Spleen (tissue), 11 donors: ENCODE data around the gene ARMC3. TPM values are rescaled to one million over a fixed set of nuclear protein-coding genes. Genes with fewer than 3 reads are reported as not detected.

Source experiments
- DNase-seq: peaks from one replicate; pipeline ENCODE4 v3.0.0-alpha.2; 2020
- H3K27ac ChIP-seq, 8 donors: fragments of 200-600 bp; sonication (generic) in 7 of 8; 1 replicate in 4 of 8; 2 replicates in 4 of 8; pipeline versions ENCODE4 v1.5.0 to v1.8.0; 2016 to 2021; ENCODE audit warnings: inconsistent platforms in 4 of 8, mild to moderate bottlenecking in 4 of 8, moderate library complexity in 1 of 8
- H3K27me3 ChIP-seq, 7 donors: fragments of 200-600 bp; sonication (generic) in 6 of 7; replicated peaks in 1 of 7; 1 replicate in 4 of 7; 2 replicates in 3 of 7; pipeline versions ENCODE4 v1.5.0 to v1.8.0; 2016 to 2021; ENCODE audit warnings: inconsistent platforms in 3 of 7, mild to moderate bottlenecking in 1 of 7
- H3K36me3 ChIP-seq, 6 donors: fragments of 200-600 bp; sonication (generic) in 5 of 6; 1 replicate in 4 of 6; 2 replicates in 2 of 6; pipeline versions ENCODE4 v1.5.0 to v1.8.0; 2016 to 2021; ENCODE audit warnings: inconsistent platforms in 2 of 6
- H3K4me1 ChIP-seq, 6 donors: fragments of 200-600 bp; sonication (generic) in 5 of 6; 1 replicate in 3 of 6; 2 replicates in 3 of 6; pipeline versions ENCODE4 v1.5.0 to v1.8.0; 2016 to 2021; ENCODE audit warnings: inconsistent platforms in 3 of 6
- H3K4me3 ChIP-seq, 8 donors: fragments of 200-600 bp; sonication (generic) in 7 of 8; 1 replicate in 4 of 8; 2 replicates in 4 of 8; pipeline versions ENCODE4 v1.5.0 to v1.8.0; 2016 to 2021; ENCODE audit warnings: inconsistent platforms in 4 of 8, mild to moderate bottlenecking in 4 of 8, moderate library complexity in 2 of 8
- H3K9me3 ChIP-seq, 8 donors: fragments of 200-600 bp; sonication (generic) in 7 of 8; 1 replicate in 4 of 8; 2 replicates in 4 of 8; pipeline versions ENCODE4 v1.5.0 to v1.8.0; 2016 to 2021; ENCODE audit warnings: inconsistent platforms in 4 of 8
- POLR2A ChIP-seq, 3 donors: fragments of 450-650 bp; IDR thresholded peaks; one replicate each; pipeline ENCODE4 v1.5.1; 2017; ENCODE audit warnings: antibody characterized with exemption in 3 of 3, mild to moderate bottlenecking in 1 of 3
- POLR2AphosphoS5 ChIP-seq, 3 donors: sonication (generic); formaldehyde crosslinking; IDR thresholded peaks; one replicate each; pipeline ENCODE4 v1.5.1; 2017; ENCODE audit warnings: antibody characterized with exemption in 3 of 3
- WGBS, 5 donors: extraction: QIAGEN DNeasy Blood & Tissue Kit in 3 of 5; methylation state at CpG; one replicate each; pipeline versions ENCODE4 v1.1.5 to v1.1.7; 2013 to 2018; 5-methylcytosine and 5-hydroxymethylcytosine counted together
- intact Hi-C: fragments of 100-400 bp; cut with DNase I; formaldehyde crosslinking; loops from one replicate; pipeline ENCODE4 v1.15.0; 2023; ENCODE audit warnings: low total_unique reads
- polyA plus RNA-seq, 3 donors: library from polyadenylated mRNA; stranded (reverse); fragments of 200-250 nt; gene quantifications; one replicate each; pipeline ENCODE4 v1.2.1, GENCODE V29; 2013
- total RNA-seq, 7 donors: library from RNA; depleted of rRNA in 3 of 7; stranded (reverse); fragments of >200 nt in 3 of 7; fragmentation: NEBNext Ultra II Directional in 4 of 7; extraction: Animal tissue kit (Norgen Biotek cat#: 25700) in 4 of 7; gene quantifications; one replicate each; pipeline versions ENCODE4 v1.1.0 to v1.2.1, GENCODE V29; 2016 to 2021
- TF ChIP-seq, protein P1 (sequence below), 11 experiments: fragments of 200-600 bp in 7 of 11; fragments of 450-650 bp in 4 of 11; sonication (generic) in 4 of 11; IDR thresholded peaks in 8 of 11; conservative IDR thresholded peaks in 3 of 11; 1 replicate in 7 of 11; 2 replicates in 4 of 11; pipeline versions ENCODE4 v1.4.0 to v1.8.0; 2016 to 2021; ENCODE audit warnings: antibody characterized with exemption in 11 of 11, inconsistent platforms in 4 of 11, mild to moderate bottlenecking in 1 of 11
- donor health status: healthy with polysubstance abuse.
- donor health status: DM: no; HTN: no; CAD: no; lungs with moderate emphysema.
- donor health status: DM: no; HTN: no; CAD: no.
- donor health status: Bipolar disorder and iron deficiency.
- donor health status: healthy.
- donor health status: DM: no; HTN: no; CAD: no.
- donor health status: DM: yes; HTN: yes; CAD: no.

The ARMC3 gene
- total and polyA plus RNA-seq, 10 donors = 0.66 to 0.85 TPM; not detected in 8

- Histone ChIP-seq H3K4me1 (no peaks in the 10 kb centered on the region), H3K4me3 (no peak overlapping the region), H3K9me3 (no peaks in the 10 kb centered on the region), H3K36me3 (no peaks in the 10 kb centered on the region), H3K27me3 (peaks cover 0 to 22% (median 0%) of the 10 kb centered on the region in 7 donors), H3K27ac (no peak overlapping the region)
- no peak for TF ChIP-seq POLR2A (IDR thresholded peaks at IDR 0.05)
- TF ChIP-seq POLR2AphosphoS5 (IDR thresholded peaks at IDR 0.05) = no peak
- TF ChIP-seq, protein P1, sequence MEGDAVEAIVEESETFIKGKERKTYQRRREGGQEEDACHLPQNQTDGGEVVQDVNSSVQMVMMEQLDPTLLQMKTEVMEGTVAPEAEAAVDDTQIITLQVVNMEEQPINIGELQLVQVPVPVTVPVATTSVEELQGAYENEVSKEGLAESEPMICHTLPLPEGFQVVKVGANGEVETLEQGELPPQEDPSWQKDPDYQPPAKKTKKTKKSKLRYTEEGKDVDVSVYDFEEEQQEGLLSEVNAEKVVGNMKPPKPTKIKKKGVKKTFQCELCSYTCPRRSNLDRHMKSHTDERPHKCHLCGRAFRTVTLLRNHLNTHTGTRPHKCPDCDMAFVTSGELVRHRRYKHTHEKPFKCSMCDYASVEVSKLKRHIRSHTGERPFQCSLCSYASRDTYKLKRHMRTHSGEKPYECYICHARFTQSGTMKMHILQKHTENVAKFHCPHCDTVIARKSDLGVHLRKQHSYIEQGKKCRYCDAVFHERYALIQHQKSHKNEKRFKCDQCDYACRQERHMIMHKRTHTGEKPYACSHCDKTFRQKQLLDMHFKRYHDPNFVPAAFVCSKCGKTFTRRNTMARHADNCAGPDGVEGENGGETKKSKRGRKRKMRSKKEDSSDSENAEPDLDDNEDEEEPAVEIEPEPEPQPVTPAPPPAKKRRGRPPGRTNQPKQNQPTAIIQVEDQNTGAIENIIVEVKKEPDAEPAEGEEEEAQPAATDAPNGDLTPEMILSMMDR (IDR thresholded peaks at IDR 0.05 in 8 of 11, conservative IDR thresholded peaks at IDR 0.05 in 3 of 11) = no peak
- intact Hi-C loops = no loop called here
- no peak for DNase-seq
- WGBS, 5 donors = 87 to 90% (median 89%) methylated on average over 5 of the region's 5 CpGs
Measured at GRCh38 chr10:23051855-23052331, 124.0 kb downstream of the ARMC3 start.

GRCh38 chr10:23053036-23053435, 125.2 kb downstream of the ARMC3 start:
- Histone ChIP-seq H3K4me3 (no peak overlapping the region), H3K4me1 (no peaks in the 10 kb centered on the region), H3K36me3 (no peaks in the 10 kb centered on the region), H3K27ac (no peak overlapping the region), H3K9me3 (no peaks in the 10 kb centered on the region), H3K27me3 (peaks cover 0 to 22% (median 0%) of the 10 kb centered on the region in 7 donors)
- 34 to 71% (median 57%) methylated on average over 1 of the region's 1 CpG for WGBS, 5 donors
- TF ChIP-seq, protein P1 (IDR thresholded peaks at IDR 0.05 in 8 of 11, conservative IDR thresholded peaks at IDR 0.05 in 3 of 11) = no peak
- TF ChIP-seq POLR2AphosphoS5 (IDR thresholded peaks at IDR 0.05) (no peak), POLR2A (IDR thresholded peaks at IDR 0.05) (no peak)
- no peak for DNase-seq
- intact Hi-C loops = no loop called here

DNA sequence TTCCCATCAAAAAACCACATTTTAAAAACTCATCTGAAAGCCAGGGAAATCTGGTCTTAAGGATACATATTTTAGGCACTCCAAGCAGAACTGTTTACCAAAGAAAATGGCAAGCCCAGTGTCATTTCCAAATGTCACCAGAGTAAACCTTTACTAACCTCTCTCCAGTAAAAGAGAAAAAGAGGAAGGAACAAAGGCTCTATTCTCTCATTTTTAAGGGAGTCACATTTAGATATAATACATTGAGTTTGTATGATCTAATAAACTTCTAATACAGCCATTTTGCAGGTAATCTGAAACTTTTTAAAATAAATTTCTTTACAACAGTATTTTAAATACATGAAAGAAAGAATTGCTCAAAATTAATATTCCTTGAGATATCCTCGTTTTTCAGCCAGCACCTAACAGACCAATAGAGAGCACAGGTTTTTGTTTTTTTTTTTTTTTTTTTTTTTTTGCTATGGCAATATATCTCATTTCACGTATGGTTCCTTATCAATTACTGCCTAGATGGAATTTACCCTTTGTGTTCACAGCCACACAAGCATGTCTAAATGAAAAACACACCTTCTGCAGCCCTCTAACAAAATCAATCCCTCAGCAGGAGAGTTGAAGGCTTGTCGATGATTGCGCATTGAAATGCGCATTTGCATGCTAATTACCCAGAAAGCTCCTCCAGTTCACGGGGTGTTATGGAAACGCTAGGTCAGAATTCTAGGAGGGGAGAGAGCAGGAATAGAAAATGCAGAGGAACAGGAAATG, 127.8 kb downstream of the ARMC3 start:
- DNase-seq = no peak
- Histone ChIP-seq H3K4me3 (no peak overlapping the region), H3K36me3 (no peaks in the 10 kb centered on the region), H3K9me3 (peaks cover 0 to 20% (median 14%) of the 10 kb centered on the region in 8 donors), H3K4me1 (no peaks in the 10 kb centered on the region), H3K27me3 (peaks cover 0 to 12% (median 0%) of the 10 kb centered on the region in 7 donors), H3K27ac (no peak overlapping the region)
- WGBS, 5 donors = 51 to 72% (median 59%) methylated on average over 7 of the region's 7 CpGs
- TF ChIP-seq, protein P1 (IDR thresholded peaks at IDR 0.05 in 8 of 11, conservative IDR thresholded peaks at IDR 0.05 in 3 of 11) = no peak
- no peak for TF ChIP-seq POLR2A (IDR thresholded peaks at IDR 0.05)
- TF ChIP-seq POLR2AphosphoS5 (IDR thresholded peaks at IDR 0.05) = no peak
- intact Hi-C loops = no loop called here

- TF ChIP-seq, protein P1 (IDR thresholded peaks at IDR 0.05 in 8 of 11, conservative IDR thresholded peaks at IDR 0.05 in 3 of 11) = no peak
- TF ChIP-seq POLR2AphosphoS5 (IDR thresholded peaks at IDR 0.05) = no peak
- no peak for TF ChIP-seq POLR2A (IDR thresholded peaks at IDR 0.05)
- intact Hi-C loops = no loop called here
- Histone ChIP-seq H3K36me3 (no peaks in the 10 kb centered on the region), H3K27me3 (peaks cover 0 to 12% (median 0%) of the 10 kb centered on the region in 7 donors), H3K4me3 (no peak overlapping the region), H3K9me3 (peaks cover 0 to 20% (median 14%) of the 10 kb centered on the region in 8 donors), H3K4me1 (no peaks in the 10 kb centered on the region), H3K27ac (no peak overlapping the region)
- WGBS, 5 donors = 65 to 76% (median 75%) methylated on average over 3 of the region's 3 CpGs
- no peak for DNase-seq
Measured at GRCh38 chr10:23056186-23056579, 128.3 kb downstream of the ARMC3 start.
